HG02938 (cell line): ENCODE results near the gene KANK3.
"Not testable (repeated sequence)": the region's sequence is repeated elsewhere in the genome, so short reads cannot be mapped to it uniquely, and the experiment has no call there.

Experiments used
- ATAC-seq: cut with Tn5 transposase; IDR thresholded peaks from one replicate; pipeline ENCODE4 v1.9.1; 2021; ENCODE audit warnings: mild to moderate bottlenecking, moderate library complexity; ENCODE audit not compliant: unreplicated experiment

The KANK3 gene

GRCh38 chr19:8342684-8343482 lies at the start of gene KANK3:
TSS of gene KANK3 (minus strand) at chr19:8343262. CDS start at chr19:8337828, 5,434 bp downstream.
- peak; percentile 79 for ATAC-seq

- no peak for ATAC-seq
These were observed 49.0 kb upstream of the KANK3 start for GRCh38 chr19:8392017-8392591.

- no peak for ATAC-seq
These were observed 48.3 kb upstream of the KANK3 start for GRCh38 chr19:8391198-8392016.

GRCh38 chr19:8390617-8390981 lies 47.5 kb upstream of the KANK3 start:
- peak; percentile 28 for ATAC-seq

- ATAC-seq, result peak; percentile 93
These were observed 47.0 kb upstream of the KANK3 start, which contains the start of gene RAB11B for GRCh38 chr19:8389891-8390616. TSS of gene RAB11B (plus strand) at chr19:8390360. CDS start at chr19:8390417, 57 bp downstream.

- ATAC-seq, result no peak
These were observed 45.5 kb upstream of the KANK3 start for GRCh38 chr19:8388612-8388958.

- ATAC-seq, result no peak
These were observed 44.9 kb upstream of the KANK3 start for GRCh38 chr19:8387688-8388611.

- ATAC-seq, result no peak
These were observed 43.9 kb upstream of the KANK3 start for GRCh38 chr19:8386990-8387389.

GRCh38 chr19:8386419-8386818 lies 43.4 kb upstream of the KANK3 start:
- not testable (repeated sequence) for ATAC-seq

GRCh38 chr19:8385566-8385965 lies 42.5 kb upstream of the KANK3 start:
- ATAC-seq, result not testable (repeated sequence)

- ATAC-seq, result not testable (repeated sequence)
These were observed 42.0 kb upstream of the KANK3 start for GRCh38 chr19:8385103-8385502.

GRCh38 chr19:8384569-8384968 lies 41.5 kb upstream of the KANK3 start:
- ATAC-seq, result not testable (repeated sequence)

GRCh38 chr19:8379156-8379891 lies 36.3 kb upstream of the KANK3 start:
- ATAC-seq, result not testable (repeated sequence)

GRCh38 chr19:8377598-8377997 lies 34.5 kb upstream of the KANK3 start:
- no peak for ATAC-seq

- not testable (repeated sequence) for ATAC-seq
These were observed 33.4 kb upstream of the KANK3 start for GRCh38 chr19:8376373-8376974.

- ATAC-seq, result not testable (repeated sequence)
These were observed 32.7 kb upstream of the KANK3 start for GRCh38 chr19:8375766-8376165.

- no peak for ATAC-seq
These were observed 31.1 kb upstream of the KANK3 start for GRCh38 chr19:8373867-8374813.
